Stimulated activated CD4-positive, alpha-beta T cell treated with anti-CD3 and anti-CD28 coated beads, Interleukin-12 subunit alpha, Interleukin-12 subunit beta, amount 100 ng/mL, for 24 hours (primary cell): ENCODE measurements around the gene PFDN6.
"Not testable (repeated sequence)": the region's sequence is repeated elsewhere in the genome, so short reads cannot be mapped to it uniquely, and the experiment has no call there.

ENCODE experiments used
- DNase-seq, 2 experiments: peaks; one replicate each; pipeline ENCODE4 v3.0.0-alpha.2; 2020; ENCODE audit warnings: low read depth in 2 of 2

Gene PFDN6

GRCh38 chr6:33288921-33289783, at the start of gene PFDN6, which contains the start of gene WDR46:
PFDN6 (plus strand) TSS chr6:33289601; CDS start chr6:33289857, 256 bp downstream.
WDR46 (minus strand) TSS chr6:33289239; CDS start chr6:33289170, 69 bp downstream.
- DNase-seq = peak; percentile 62 to 72

DNA sequence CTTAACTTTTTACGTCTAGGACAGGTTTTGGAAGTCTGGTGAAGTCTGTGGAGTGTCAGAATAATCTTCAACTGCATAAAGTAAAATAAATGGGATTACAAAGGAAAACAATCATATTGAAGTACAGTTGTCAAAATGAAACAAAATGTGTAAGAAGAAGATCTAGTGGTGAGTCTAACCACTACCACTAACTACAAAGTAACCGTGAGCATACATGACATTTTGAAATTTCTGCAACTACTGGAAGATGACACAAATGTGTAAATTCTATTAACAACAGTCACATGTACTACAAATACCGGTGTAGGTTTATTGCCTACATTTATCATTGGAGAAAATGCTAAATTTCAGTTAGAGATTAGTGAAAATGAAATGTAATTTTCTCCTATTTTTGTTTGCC, 47.4 kb upstream of the PFDN6 start:
- no peak for DNase-seq

GRCh38 chr6:33243476-33243875, 45.9 kb upstream of the PFDN6 start:
- DNase-seq = no peak

- DNase-seq = peak; percentile 78 to 95
Observed at GRCh38 chr6:33247977-33248642, 41.3 kb upstream of the PFDN6 start.

DNA sequence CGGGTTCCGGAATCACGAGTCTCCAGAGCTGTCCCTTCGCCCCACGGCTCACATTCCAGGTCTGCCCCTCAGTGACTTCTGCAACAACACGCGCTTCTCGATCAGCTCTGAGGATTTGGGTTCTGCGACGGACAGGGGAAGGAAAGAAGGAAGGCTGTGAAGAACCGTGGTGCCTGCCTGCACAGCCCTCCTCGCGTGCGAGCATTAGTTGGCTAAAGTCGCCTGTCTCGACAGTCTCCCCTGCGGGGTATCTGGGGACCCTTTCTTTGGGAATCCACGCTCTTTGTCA, 40.8 kb upstream of the PFDN6 start:
- no peak for DNase-seq

DNA sequence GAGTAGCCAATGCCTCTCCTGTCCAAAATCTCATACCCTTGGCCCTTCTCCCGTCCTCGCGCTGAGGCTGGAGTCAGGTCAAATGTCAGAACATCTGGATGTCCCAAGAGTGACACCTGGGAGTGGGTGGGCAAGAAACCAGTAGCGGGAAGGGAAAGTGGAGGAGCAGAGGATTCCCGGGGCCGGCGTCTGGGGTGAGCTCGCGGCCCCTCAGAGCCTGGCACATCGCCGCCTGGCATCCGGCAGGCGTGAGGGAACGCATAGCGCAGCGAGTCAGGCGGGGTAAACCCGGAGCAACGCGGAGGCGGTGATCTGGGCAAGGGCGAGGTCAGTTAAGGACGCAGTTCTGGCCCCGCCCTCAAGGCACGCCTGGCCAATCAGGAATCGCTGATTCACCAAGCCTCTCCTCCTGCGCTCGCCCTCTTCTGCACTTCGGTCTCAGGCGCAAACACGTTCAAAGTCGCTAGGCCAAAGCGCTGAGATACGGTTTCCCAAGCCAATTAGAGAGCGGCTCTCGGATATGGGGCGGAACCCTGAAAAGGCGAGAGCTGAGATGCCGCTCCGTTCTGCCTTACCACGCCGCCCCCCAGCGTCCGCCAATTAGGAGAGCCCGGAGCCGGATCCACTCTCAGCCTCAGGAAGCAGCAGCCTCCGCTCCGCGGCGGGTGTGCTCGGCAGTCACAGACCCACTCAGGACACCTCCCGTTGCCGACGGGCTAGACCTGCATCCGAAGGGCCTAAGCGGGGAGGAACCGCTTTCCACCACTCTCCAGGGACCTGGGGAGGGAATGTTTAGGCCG, 40.3 kb upstream of the PFDN6 start:
- peak; percentile 89 to 94 for DNase-seq

GRCh38 chr6:33249732-33250630, 39.4 kb upstream of the PFDN6 start:
- no peak for DNase-seq

GRCh38 chr6:33250731-33251130, 38.7 kb upstream of the PFDN6 start:
- DNase-seq = no peak

DNA sequence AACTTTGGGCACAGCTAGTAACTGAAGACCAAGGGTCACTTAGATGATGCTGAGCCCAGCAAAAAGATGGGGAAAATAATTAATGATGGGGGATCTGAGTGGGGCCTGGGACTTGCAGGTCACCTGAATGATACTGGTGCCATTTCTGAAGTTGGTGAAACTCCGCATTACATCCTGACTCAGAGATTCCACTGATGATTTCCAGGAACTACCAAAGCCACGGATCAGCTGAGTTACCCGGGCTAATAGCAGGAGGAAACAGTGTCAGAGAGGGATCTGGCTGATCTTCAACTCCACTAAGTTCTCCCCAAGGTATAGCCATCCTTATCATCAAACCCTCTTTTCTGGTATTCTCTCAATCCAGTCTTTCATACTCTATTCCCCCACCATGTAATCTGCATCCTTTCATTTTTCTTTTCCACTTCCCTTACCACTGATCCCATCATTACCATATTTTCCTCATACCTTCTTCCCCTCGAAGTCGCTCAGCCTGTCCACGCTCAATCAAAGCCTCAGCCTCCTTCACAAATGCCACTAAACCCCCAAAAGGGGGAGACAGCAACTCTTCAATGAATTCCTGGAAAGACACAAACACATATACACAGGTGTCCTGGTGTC, 37.9 kb upstream of the PFDN6 start:
- DNase-seq = no peak

DNA sequence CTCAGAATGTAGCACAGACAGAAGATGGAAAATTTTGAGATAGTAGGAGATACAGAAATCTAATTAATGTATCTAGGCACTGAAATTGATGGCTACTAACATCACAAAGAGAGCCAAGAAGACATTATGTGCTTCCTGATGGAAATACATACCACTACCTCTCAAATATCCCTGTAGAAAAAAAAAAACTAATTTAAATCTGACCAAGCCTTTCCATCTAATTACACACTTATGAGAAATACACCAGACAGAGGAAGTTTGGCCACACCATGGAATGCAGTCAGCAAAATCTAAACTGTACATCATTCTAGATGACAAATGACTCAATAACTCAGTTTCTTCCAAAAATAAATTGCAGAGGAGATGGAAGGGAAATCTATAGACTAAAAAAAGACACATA, 36.6 kb upstream of the PFDN6 start:
- DNase-seq = no peak

DNA sequence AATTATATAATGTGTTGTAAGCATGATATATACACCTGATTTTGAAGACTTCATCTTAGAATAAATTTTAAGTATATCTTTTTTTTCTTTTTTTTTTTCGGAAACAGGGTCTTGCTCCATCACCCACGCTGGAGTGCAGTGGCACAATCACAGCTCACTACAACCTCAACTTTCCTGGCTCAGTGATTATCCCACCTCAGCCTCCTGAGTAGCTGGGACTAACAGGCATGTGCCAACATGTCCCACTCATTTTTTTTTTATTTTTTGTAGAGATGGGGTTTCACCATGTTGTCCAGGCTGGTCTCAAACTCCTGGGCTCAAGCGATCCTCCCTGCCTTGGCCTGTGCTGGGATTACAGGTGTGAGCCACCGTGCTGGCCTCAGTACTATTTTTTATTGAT, 34.8 kb upstream of the PFDN6 start:
- DNase-seq = no peak

GRCh38 chr6:33259032-33259431, 30.4 kb upstream of the PFDN6 start:
- no peak for DNase-seq

GRCh38 chr6:33262490-33262889, 26.9 kb upstream of the PFDN6 start:
- DNase-seq = not testable (repeated sequence)

GRCh38 chr6:33264015-33264414, 25.4 kb upstream of the PFDN6 start:
- no peak for DNase-seq

- DNase-seq = no peak
Observed at GRCh38 chr6:33271117-33271467, 18.3 kb upstream of the PFDN6 start.

DNA sequence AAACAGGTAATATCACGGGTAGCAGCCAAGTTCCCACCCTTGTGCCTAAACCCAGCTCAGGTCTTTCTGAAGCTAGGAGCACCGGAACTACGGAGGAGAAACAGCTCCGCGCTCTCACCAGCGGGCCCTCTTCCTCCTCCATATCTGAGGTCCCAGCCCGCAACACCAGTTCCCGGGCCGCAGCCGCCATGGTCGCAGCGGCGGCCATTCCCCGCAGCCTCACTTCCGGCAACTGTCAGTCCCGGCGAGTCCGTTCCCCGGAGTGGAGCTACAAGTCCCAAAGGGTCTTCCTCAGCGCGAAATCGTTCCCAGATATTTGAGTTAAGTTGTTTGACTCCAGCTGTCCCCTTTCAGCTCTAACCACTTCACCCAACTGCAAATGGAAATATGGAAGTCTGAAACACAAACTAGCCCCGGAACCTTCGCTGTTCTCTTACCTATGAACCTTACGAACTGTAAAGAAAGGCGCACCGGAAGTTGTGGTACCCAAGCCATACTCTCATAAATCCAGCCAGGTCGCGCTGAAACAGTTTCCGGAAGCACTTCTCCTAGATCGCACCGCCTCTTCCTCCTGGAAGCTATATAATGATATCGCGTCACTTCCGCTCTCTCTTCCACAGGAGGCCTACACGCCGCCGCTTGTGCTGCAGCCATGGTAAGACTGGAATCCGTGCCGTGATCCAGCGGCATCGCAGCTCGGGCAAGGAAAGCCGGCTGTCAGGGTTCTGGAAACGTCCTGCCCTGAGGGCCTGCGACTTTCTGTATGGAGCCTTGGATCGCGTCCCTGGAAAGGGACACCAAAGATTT, 17.7 kb upstream of the PFDN6 start, which contains the start of the genes RPS18 and VPS52:
Gene RPS18, plus strand, starts transcription at position 608 of the 807 bp plus-strand sequence. Its CDS starts 45 bp downstream, at position 653.
Gene VPS52, minus strand, starts transcription at position 409 of the 807 bp plus-strand sequence. Its CDS starts 201 bp downstream, at position 208.
- DNase-seq = peak; percentile 80 to 85

- no peak for DNase-seq
Observed at GRCh38 chr6:33272275-33273128, 16.9 kb upstream of the PFDN6 start.

- no peak for DNase-seq
Observed at GRCh38 chr6:33273129-33273923, 16.1 kb upstream of the PFDN6 start.
